ENCODE measurements around the gene FNDC3B. TPM values are rescaled to one million over a fixed set of nuclear protein-coding genes. Genes with fewer than 3 reads are reported as not detected.

The FNDC3B gene
- total and polyA plus RNA-seq, 2 donors (not counting 1 experiment from before 2014, with no cell fraction given): 1.2 to 9.2 TPM

DNA sequence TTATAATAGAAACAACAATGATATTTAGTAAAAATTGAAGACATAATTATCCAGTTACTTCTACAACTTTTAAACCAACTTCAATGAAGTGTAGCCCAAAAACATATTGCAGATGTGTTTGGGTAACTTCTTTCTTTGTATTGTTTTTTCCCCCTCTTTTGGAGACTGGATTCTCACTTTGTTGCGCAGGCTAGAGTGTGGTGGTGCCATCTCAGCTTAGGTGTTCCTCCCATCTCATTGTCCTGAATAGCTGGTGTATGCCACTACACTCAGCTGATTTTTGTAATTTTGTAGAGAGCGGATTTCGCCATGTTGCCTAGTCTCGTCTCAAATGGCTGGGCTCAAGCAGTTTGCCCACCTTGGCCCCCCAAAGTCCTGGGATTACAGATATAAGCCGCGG is 148.1 kb downstream of the FNDC3B start:
- H3K4me1 Mint-ChIP-seq: no peaks in the 10 kb centered on the region
- no peak overlapping the region for H3K9ac ChIP-seq (ENCODE audit: low read length)
- ATAC-seq (ENCODE audit: low read depth) (no peak), DNase-seq (no peak)
- WGBS (ENCODE audit: insufficient coverage): no CpG with 5 or more reads among the region's 6 CpGs
- ChIA-PET POLR2A (no interaction called here), CTCF (no interaction called here)
- H3K27ac ChIP-seq (ENCODE audit: low read length in 2 of 2): no peak overlapping the region
- H3K79me2 ChIP-seq (ENCODE audit: control insufficient read depth, insufficient read depth, low read length): no peaks in the 10 kb centered on the region
- no peak overlapping the region for H3K4me3 ChIP-seq (ENCODE audit: control extremely low read depth in 1 of 5, extremely low read depth in 1 of 5, insufficient read depth in 1 of 5, low read depth in 2 of 5, low read length in 4 of 5)
- H2AFZ ChIP-seq (ENCODE audit: insufficient read depth, low read depth, low read length, poor library complexity, severe bottlenecking): no peak overlapping the region
- H3K4me3 Mint-ChIP-seq: no peak overlapping the region
- H3K4me2 ChIP-seq (replicated peaks; ENCODE audit: low read depth, low read length, poor library complexity, severe bottlenecking): no peak overlapping the region
- intact Hi-C loops (cut with micrococcal nuclease): no loop called here
- H3K27ac Mint-ChIP-seq: no peak overlapping the region
- no peaks in the 10 kb centered on the region for H3K27me3 Mint-ChIP-seq
- H3K4me1 ChIP-seq (ENCODE audit: control insufficient read depth in 2 of 2, insufficient read depth in 2 of 2, low read length in 2 of 2): no peaks in the 10 kb centered on the region
- TF ChIP-seq EZH2 (IDR thresholded peaks at IDR 0.05; ENCODE audit: borderline replicate concordance, insufficient read depth, low read depth, low read length, poor library complexity, severe bottlenecking): no peak
- no peak for TF ChIP-seq CTCF (IDR thresholded peaks at IDR 0.05)
- no peaks in the 10 kb centered on the region for H3K27me3 ChIP-seq (replicated peaks in 1 of 4; ENCODE audit: control extremely low read depth in 1 of 4, control insufficient read depth in 3 of 4, insufficient read depth in 4 of 4, low read length in 3 of 4)
- no peaks in the 10 kb centered on the region for H3K9me3 ChIP-seq (ENCODE audit: control extremely low read depth in 1 of 3, control insufficient read depth in 2 of 3, insufficient read depth in 1 of 3, low read length in 2 of 3)
- no peaks in the 10 kb centered on the region for H3K9me3 Mint-ChIP-seq (ENCODE audit: insufficient read depth)
- no peaks in the 10 kb centered on the region for H3K36me3 ChIP-seq (replicated peaks in 1 of 2; ENCODE audit: control extremely low read depth in 1 of 2, control insufficient read depth in 1 of 2, extremely low read depth in 1 of 2, insufficient read depth in 2 of 2, low read length in 1 of 2)
- no peaks in the 10 kb centered on the region for H4K20me1 ChIP-seq (ENCODE audit: control insufficient read depth, insufficient read depth, low read length, poor library complexity, severe bottlenecking)

DNA sequence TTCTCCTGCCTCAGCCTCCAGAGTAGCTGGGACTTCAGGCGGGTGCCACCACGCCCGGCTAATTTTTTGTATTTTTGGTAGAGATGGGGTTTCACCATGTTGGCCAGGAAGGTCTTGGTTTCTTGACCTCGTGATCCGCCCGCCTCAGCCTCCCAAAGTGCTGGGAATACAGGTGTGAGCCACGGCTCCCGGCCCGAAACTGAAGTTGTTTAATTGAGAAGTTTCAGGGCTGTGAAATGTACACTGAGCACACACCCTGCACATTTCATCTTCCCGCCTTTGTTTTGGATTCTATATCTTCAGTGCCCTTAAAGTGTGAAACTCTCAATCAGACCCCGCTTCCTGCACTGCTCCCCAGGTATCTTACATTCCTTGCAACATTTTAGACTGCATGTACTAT is 149.1 kb downstream of the FNDC3B start:
- H4K20me1 ChIP-seq (ENCODE audit: control insufficient read depth, insufficient read depth, low read length, poor library complexity, severe bottlenecking): no peaks in the 10 kb centered on the region

More for the DNA sequence above, 149.1 kb downstream of the FNDC3B start:
- intact Hi-C loops (cut with micrococcal nuclease): no loop called here
- Histone ChIP-seq H3K4me3 (ENCODE audit: control extremely low read depth in 1 of 5, extremely low read depth in 1 of 5, insufficient read depth in 1 of 5, low read depth in 2 of 5, low read length in 4 of 5) (no peak overlapping the region), H3K79me2 (ENCODE audit: control insufficient read depth, insufficient read depth, low read length) (no peaks in the 10 kb centered on the region), H3K36me3 (replicated peaks in 1 of 2; ENCODE audit: control extremely low read depth in 1 of 2, control insufficient read depth in 1 of 2, extremely low read depth in 1 of 2, insufficient read depth in 2 of 2, low read length in 1 of 2) (no peaks in the 10 kb centered on the region), H3K27ac (ENCODE audit: low read length in 2 of 2) (no peak overlapping the region), H3K9me3 (ENCODE audit: control extremely low read depth in 1 of 3, control insufficient read depth in 2 of 3, insufficient read depth in 1 of 3, low read length in 2 of 3) (no peaks in the 10 kb centered on the region), H3K4me1 (ENCODE audit: control insufficient read depth in 2 of 2, insufficient read depth in 2 of 2, low read length in 2 of 2) (no peaks in the 10 kb centered on the region), H3K27me3 (replicated peaks in 1 of 4; ENCODE audit: control extremely low read depth in 1 of 4, control insufficient read depth in 3 of 4, insufficient read depth in 4 of 4, low read length in 3 of 4) (no peaks in the 10 kb centered on the region), H3K9ac (ENCODE audit: low read length) (no peak overlapping the region), H3K4me2 (replicated peaks; ENCODE audit: low read depth, low read length, poor library complexity, severe bottlenecking) (no peak overlapping the region), H2AFZ (ENCODE audit: insufficient read depth, low read depth, low read length, poor library complexity, severe bottlenecking) (no peak overlapping the region)
- no peak overlapping the region for H3K4me3 Mint-ChIP-seq
- CTCF ChIA-PET: no interaction called here
- ATAC-seq (ENCODE audit: low read depth) (no peak), DNase-seq (no peak)
- TF ChIP-seq CTCF (IDR thresholded peaks at IDR 0.05): no peak
- TF ChIP-seq EZH2 (IDR thresholded peaks at IDR 0.05; ENCODE audit: borderline replicate concordance, insufficient read depth, low read depth, low read length, poor library complexity, severe bottlenecking): no peak
- H3K27ac Mint-ChIP-seq: no peak overlapping the region
- H3K27me3 Mint-ChIP-seq: no peaks in the 10 kb centered on the region
- POLR2A ChIA-PET: no interaction called here
- WGBS (ENCODE audit: insufficient coverage): 98% methylated on average over 7 of the region's 11 CpGs
- no peaks in the 10 kb centered on the region for H3K4me1 Mint-ChIP-seq
- no peaks in the 10 kb centered on the region for H3K9me3 Mint-ChIP-seq (ENCODE audit: insufficient read depth)

Data from B cell (primary cell).